ENCODE data around the gene MS4A3.

MS4A3 gene

DNA sequence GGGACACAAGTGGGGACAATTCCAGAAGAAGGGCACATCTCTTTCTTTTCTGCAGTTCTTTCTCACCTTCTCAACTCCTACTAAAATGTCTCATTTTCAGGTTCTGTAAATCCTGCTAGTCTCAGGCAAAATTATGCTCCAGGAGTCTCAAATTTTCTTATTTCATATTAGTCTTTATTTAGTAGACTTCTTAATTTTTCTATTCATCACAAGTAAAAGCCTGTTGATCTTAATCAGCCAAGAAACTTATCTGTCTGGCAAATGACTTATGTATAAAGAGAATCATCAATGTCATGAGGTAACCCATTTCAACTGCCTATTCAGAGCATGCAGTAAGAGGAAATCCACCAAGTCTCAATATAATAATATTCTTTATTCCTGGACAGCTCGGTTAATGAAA lies 31.9 kb downstream of the MS4A3 start, which contains the start of gene MS4A2:
MS4A2 (plus strand) TSS at position 301 of the 400 bp plus-strand sequence. CDS start 102 bp downstream, outside the sequence.
- TF ChIP-seq OSR2 (tag by site-specific recombination; IDR thresholded peaks at IDR 0.05) (no peak), KLF9 (tag by site-specific recombination; IDR thresholded peaks at IDR 0.05; ENCODE audit: low read depth) (no peak)
- Histone ChIP-seq H3K4me3 (ENCODE audit: low read depth, low read length) (no peak within 1 kb of the TSS), H3K4me1 (ENCODE audit: control insufficient read depth, insufficient read depth, low read length) (no peaks in the 10 kb centered on the region), H3K36me3 (ENCODE audit: control insufficient read depth in 2 of 2, insufficient read depth in 1 of 2, low read length in 2 of 2) (no peaks in the 10 kb centered on the region), H3K27ac (ENCODE audit: extremely low read depth, low read depth, low read length) (no peak within 1 kb of the TSS), H3K9me3 (ENCODE audit: control insufficient read depth, insufficient read depth, low read depth, low read length) (no peaks in the 10 kb centered on the region)
- POLR2A ChIA-PET, result no interaction called here
- CTCF ChIA-PET, result no interaction called here

DNA sequence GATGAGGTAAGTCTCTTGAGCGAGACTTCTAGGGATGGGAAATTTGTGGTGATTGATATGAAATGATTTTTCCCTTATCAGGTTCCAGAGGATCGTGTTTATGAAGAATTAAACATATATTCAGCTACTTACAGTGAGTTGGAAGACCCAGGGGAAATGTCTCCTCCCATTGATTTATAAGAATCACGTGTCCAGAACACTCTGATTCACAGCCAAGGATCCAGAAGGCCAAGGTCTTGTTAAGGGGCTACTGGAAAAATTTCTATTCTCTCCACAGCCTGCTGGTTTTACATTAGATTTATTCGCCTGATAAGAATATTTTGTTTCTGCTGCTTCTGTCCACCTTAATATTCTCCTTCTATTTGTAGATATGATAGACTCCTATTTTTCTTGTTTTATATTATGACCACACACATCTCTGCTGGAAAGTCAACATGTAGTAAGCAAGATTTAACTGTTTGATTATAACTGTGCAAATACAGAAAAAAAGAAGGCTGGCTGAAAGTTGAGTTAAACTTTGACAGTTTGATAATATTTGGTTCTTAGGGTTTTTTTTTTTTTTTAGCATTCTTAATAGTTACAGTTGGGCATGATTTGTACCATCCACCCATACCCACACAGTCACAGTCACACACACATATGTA lies 39.1 kb downstream of the MS4A3 start:
- TF ChIP-seq ZNF404 (tag by site-specific recombination; IDR thresholded peaks at IDR 0.05) (no peak), ZNF16 (tag by site-specific recombination; IDR thresholded peaks at IDR 0.05; ENCODE audit: low read depth) (no peak), KLF8 (tag by site-specific recombination; IDR thresholded peaks at IDR 0.05) (no peak), ZNF221 (tag by site-specific recombination; IDR thresholded peaks at IDR 0.05; ENCODE audit: borderline replicate concordance) (no peak), SP2 (tag by site-specific recombination; IDR thresholded peaks at IDR 0.05) (no peak), ZSCAN5A (tag by site-specific recombination; IDR thresholded peaks at IDR 0.05) (no peak)
- Histone ChIP-seq H3K4me3 (ENCODE audit: low read depth, low read length) (no peak overlapping the region), H3K9me3 (ENCODE audit: control insufficient read depth, insufficient read depth, low read depth, low read length) (no peaks in the 10 kb centered on the region), H3K27ac (ENCODE audit: extremely low read depth, low read depth, low read length) (no peak overlapping the region), H3K4me1 (ENCODE audit: control insufficient read depth, insufficient read depth, low read length) (no peaks in the 10 kb centered on the region), H3K36me3 (ENCODE audit: control insufficient read depth in 2 of 2, insufficient read depth in 1 of 2, low read length in 2 of 2) (no peaks in the 10 kb centered on the region)
- ChIA-PET POLR2A (no interaction called here), CTCF (interaction anchor here (0.6 to 0.7 kb wide), 2 partner anchors 35 to 129 kb away, joined by 3 read pairs; no protein-coding TSS in a partner anchor)

DNA sequence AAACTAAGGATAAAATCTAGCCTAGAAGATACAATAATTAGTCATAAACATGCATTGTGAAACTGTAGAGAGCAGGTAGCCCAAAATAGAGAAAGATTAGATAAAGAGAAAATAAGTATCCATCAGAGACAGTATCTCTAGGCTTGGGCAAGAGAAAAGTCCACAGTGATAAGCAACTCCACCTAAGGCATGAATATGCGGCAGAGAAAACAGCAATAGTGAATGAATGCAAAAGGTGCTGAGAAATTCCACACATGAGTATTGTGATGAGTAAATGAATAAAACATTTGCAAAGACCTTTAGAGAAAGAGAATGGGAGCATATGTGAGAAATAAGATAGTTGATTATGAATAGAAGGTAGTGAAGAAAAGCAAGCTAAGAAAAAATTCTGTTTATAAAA lies 40.7 kb downstream of the MS4A3 start:
- Histone ChIP-seq H3K4me1 (ENCODE audit: control insufficient read depth, insufficient read depth, low read length) (no peaks in the 10 kb centered on the region), H3K9me3 (ENCODE audit: control insufficient read depth, insufficient read depth, low read depth, low read length) (no peaks in the 10 kb centered on the region), H3K4me3 (ENCODE audit: low read depth, low read length) (no peak overlapping the region), H3K27ac (ENCODE audit: extremely low read depth, low read depth, low read length) (no peak overlapping the region), H3K36me3 (ENCODE audit: control insufficient read depth in 2 of 2, insufficient read depth in 1 of 2, low read length in 2 of 2) (no peaks in the 10 kb centered on the region)
- POLR2A ChIA-PET, result no interaction called here
- CTCF ChIA-PET, result interaction anchor here (0.6 to 0.8 kb wide), 2 partner anchors 274 to 275 kb away, joined by 3 to 5 read pairs; no protein-coding TSS in a partner anchor
- TF ChIP-seq ZBTB11 (tag by site-specific recombination; conservative IDR thresholded peaks at IDR 0.05; ENCODE audit: low read depth), result no peak
- no peak for TF ChIP-seq ZSCAN18 (tag by site-specific recombination; IDR thresholded peaks at IDR 0.05)
- TF ChIP-seq PRDM2 (tag by site-specific recombination; IDR thresholded peaks at IDR 0.05; ENCODE audit: borderline replicate concordance), result no peak
- TF ChIP-seq ZNF501 (tag by site-specific recombination; IDR thresholded peaks at IDR 0.05), result no peak
- no peak for TF ChIP-seq ZNF791 (tag by site-specific recombination; IDR thresholded peaks at IDR 0.05)
- no peak for TF ChIP-seq ZNF248 (tag by site-specific recombination; IDR thresholded peaks at IDR 0.05)
